Astrocyte of the cerebellum (primary cell): ENCODE results near the gene TMEM88.

ENCODE experiments used
- DNase-seq: peaks from one replicate; pipeline ENCODE4 v3.0.0-alpha.2; 2011; ENCODE audit warnings: low read depth
- H3K4me3 ChIP-seq: 2 replicates; pipeline ENCODE4 v1.5.1; 2011; ENCODE audit warnings: mild to moderate bottlenecking, low read depth, low read length, moderate library complexity
- CTCF ChIP-seq: IDR thresholded peaks from 2 replicates; pipeline ENCODE4 v1.5.1; 2012; ENCODE audit warnings: low read length, low read depth, moderate library complexity, mild to moderate bottlenecking; ENCODE audit errors: missing control alignments
- in situ Hi-C: cut with HindIII; loops from 2 replicates; pipeline ENCODE4 v1.10.0; 2017; ENCODE audit warnings: low sequenced_read_pairs

TMEM88 gene

GRCh38 chr17:7880076-7880868 lies 25.4 kb downstream of the TMEM88 start:
- no peak for TF ChIP-seq CTCF
- H3K4me3 ChIP-seq = no peak overlapping the region
- DNase-seq = no peak
- in situ Hi-C loops = no loop called here

- DNase-seq = no peak
- TF ChIP-seq CTCF = no peak
- H3K4me3 ChIP-seq = no peak overlapping the region
- in situ Hi-C loops = no loop called here
Measured at GRCh38 chr17:7881276-7882054, 26.6 kb downstream of the TMEM88 start.

GRCh38 chr17:7882068-7882467 lies 27.2 kb downstream of the TMEM88 start:
- no peak for TF ChIP-seq CTCF
- in situ Hi-C loops = no loop called here
- no peak overlapping the region for H3K4me3 ChIP-seq
- no peak for DNase-seq

GRCh38 chr17:7882629-7883028 lies 27.8 kb downstream of the TMEM88 start:
- TF ChIP-seq CTCF = no peak
- no peak for DNase-seq
- H3K4me3 ChIP-seq = no peak overlapping the region
- in situ Hi-C loops = no loop called here

- H3K4me3 ChIP-seq = peak overlapping the region; percentile 84
- DNase-seq = no peak
- in situ Hi-C loops = no loop called here
- TF ChIP-seq CTCF = no peak
Measured at GRCh38 chr17:7883781-7884386, 29.0 kb downstream of the TMEM88 start.

- in situ Hi-C loops = no loop called here
- H3K4me3 ChIP-seq = peak overlapping the region; percentile 84
- DNase-seq = no peak
- no peak for TF ChIP-seq CTCF
Measured at GRCh38 chr17:7884581-7885366, 29.9 kb downstream of the TMEM88 start.
